Hematopoietic multipotent progenitor cell treated with erythropoietin and hydrocortisone succinate and interleukin-3 and kit ligand, for 17 days (in vitro differentiated cells): Measurements from ENCODE around the gene P3H2.
"Not testable (repeated sequence)": the region's sequence is repeated elsewhere in the genome, so short reads cannot be mapped to it uniquely, and the experiment has no call there.

Experiments
- DNase-seq: peaks from one replicate; pipeline ENCODE4 v3.0.0-alpha.2; 2015; ENCODE audit warnings: low spot score

Gene P3H2

GRCh38 chr3:190084983-190085382 lies 35.7 kb downstream of the P3H2 start:
- DNase-seq, result no peak

- DNase-seq, result no peak
Observed at GRCh38 chr3:190083635-190084034, 37.1 kb downstream of the P3H2 start.

- DNase-seq, result no peak
Observed at GRCh38 chr3:190081389-190081788, 39.3 kb downstream of the P3H2 start.

- not testable (repeated sequence) for DNase-seq
Observed at GRCh38 chr3:190079173-190079572, 41.5 kb downstream of the P3H2 start.

GRCh38 chr3:190077395-190078045 lies 43.2 kb downstream of the P3H2 start:
- no peak for DNase-seq

- no peak for DNase-seq
Observed at GRCh38 chr3:190076601-190077394, 43.9 kb downstream of the P3H2 start.

GRCh38 chr3:190076136-190076535 lies 44.6 kb downstream of the P3H2 start:
- DNase-seq, result no peak

GRCh38 chr3:190074817-190075216 lies 45.9 kb downstream of the P3H2 start:
- no peak for DNase-seq

GRCh38 chr3:190073264-190074008 lies 47.3 kb downstream of the P3H2 start:
- DNase-seq, result no peak

GRCh38 chr3:190072856-190073255 lies 47.8 kb downstream of the P3H2 start:
- no peak for DNase-seq

- DNase-seq, result not testable (repeated sequence)
Observed at GRCh38 chr3:190071921-190072320, 48.8 kb downstream of the P3H2 start.

- DNase-seq, result no peak
Observed at GRCh38 chr3:190070622-190071347, 49.9 kb downstream of the P3H2 start.

- DNase-seq, result no peak
Observed at GRCh38 chr3:190065204-190065603, 55.5 kb downstream of the P3H2 start.

- no peak for DNase-seq
Observed at GRCh38 chr3:190064659-190065058, 56.0 kb downstream of the P3H2 start.

GRCh38 chr3:190064112-190064511 lies 56.6 kb downstream of the P3H2 start:
- DNase-seq, result no peak

- DNase-seq, result no peak
Observed at GRCh38 chr3:190063490-190063889, 57.2 kb downstream of the P3H2 start.

GRCh38 chr3:190060192-190060775 lies 60.4 kb downstream of the P3H2 start:
- DNase-seq, result no peak

GRCh38 chr3:190059242-190059590 lies 61.5 kb downstream of the P3H2 start:
- DNase-seq, result no peak

GRCh38 chr3:190058521-190059241 lies 62.0 kb downstream of the P3H2 start:
- no peak for DNase-seq

GRCh38 chr3:190056742-190057141 lies 64.0 kb downstream of the P3H2 start:
- no peak for DNase-seq

GRCh38 chr3:190055773-190056172 lies 64.9 kb downstream of the P3H2 start:
- DNase-seq, result no peak
